Sigmoid colon (tissue), 4 donors: ENCODE measurements around the gene VDAC1.
"Not testable (repeated sequence)": the region's sequence is repeated elsewhere in the genome, so short reads cannot be mapped to it uniquely, and the experiment has no call there.

Experiments used
- POLR2A ChIP-seq, 2 donors: fragments of 450-650 bp; IDR thresholded peaks; one replicate each; pipeline ENCODE4 v1.6.1; 2016; ENCODE audit warnings: antibody characterized with exemption in 2 of 2, mild to moderate bottlenecking in 2 of 2, moderate library complexity in 2 of 2
- POLR2AphosphoS5 ChIP-seq, 4 donors: sonication (generic); formaldehyde crosslinking; IDR thresholded peaks; one replicate each; pipeline ENCODE4 v1.6.1; 2017; ENCODE audit warnings: antibody characterized with exemption in 4 of 4
- TF ChIP-seq, protein P1 (sequence below), 4 experiments: fragments of 450-650 bp in 3 of 4; fragments of 200-600 bp in 1 of 4; IDR thresholded peaks; one replicate each; pipeline ENCODE4 v1.5.1; 2016 to 2019; ENCODE audit warnings: antibody characterized with exemption in 4 of 4, mild to moderate bottlenecking in 3 of 4, moderate library complexity in 2 of 4

GRCh38 chr5:134030303-134030964, 25.7 kb upstream of the VDAC1 start:
- TF ChIP-seq, protein P1, sequence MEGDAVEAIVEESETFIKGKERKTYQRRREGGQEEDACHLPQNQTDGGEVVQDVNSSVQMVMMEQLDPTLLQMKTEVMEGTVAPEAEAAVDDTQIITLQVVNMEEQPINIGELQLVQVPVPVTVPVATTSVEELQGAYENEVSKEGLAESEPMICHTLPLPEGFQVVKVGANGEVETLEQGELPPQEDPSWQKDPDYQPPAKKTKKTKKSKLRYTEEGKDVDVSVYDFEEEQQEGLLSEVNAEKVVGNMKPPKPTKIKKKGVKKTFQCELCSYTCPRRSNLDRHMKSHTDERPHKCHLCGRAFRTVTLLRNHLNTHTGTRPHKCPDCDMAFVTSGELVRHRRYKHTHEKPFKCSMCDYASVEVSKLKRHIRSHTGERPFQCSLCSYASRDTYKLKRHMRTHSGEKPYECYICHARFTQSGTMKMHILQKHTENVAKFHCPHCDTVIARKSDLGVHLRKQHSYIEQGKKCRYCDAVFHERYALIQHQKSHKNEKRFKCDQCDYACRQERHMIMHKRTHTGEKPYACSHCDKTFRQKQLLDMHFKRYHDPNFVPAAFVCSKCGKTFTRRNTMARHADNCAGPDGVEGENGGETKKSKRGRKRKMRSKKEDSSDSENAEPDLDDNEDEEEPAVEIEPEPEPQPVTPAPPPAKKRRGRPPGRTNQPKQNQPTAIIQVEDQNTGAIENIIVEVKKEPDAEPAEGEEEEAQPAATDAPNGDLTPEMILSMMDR (IDR thresholded peaks at IDR 0.05): not testable (repeated sequence)
- not testable (repeated sequence) for TF ChIP-seq POLR2A, POLR2AphosphoS5 (IDR thresholded peaks at IDR 0.05)
